ENCODE data around the gene NRP2.

DNA sequence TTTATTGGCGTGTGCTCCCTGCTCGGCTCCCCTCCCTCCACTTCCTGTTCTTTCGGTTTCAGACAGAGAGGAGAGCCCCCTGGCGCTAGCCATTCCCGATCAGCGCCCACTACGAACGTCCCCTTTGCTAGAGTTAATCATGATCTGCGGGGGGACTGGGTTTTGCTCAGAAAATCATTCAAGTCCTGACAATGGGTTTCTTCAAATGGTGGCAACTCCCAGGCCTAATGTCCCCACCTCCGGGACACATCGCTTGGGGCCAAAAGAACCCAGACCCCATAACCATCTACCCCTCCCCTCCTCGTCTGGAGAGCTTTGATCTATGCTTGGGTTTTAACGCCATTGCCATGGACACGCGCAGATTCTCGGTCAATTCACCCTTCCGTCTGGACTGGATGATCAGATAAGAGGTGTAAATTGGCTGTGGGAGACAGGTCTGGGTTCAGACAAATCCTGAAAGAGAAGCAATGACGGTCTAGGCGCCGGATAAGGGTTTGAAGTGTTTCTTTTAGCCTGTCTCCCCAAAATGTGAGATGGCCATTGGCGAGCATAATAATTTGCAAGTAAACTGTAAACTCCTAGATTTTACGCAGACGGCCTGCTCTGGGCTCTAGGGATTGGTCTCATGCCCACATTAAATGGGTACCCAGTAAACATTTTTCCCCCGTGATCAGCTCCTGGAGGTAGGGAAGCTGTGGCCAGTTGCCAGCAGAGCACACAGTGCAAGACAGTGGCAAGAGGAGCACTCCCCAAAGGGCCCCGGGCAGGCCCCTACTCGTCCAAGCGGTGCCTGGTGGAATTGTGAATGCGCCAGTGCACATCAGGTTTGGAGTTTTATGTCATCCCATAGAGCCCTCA, 4.7 kb downstream of the NRP2 start:
- TF ChIP-seq POLR2A (IDR thresholded peaks at IDR 0.05) (no peak), POLR2AphosphoS5 (IDR thresholded peaks at IDR 0.05) (no peak), EP300 (IDR thresholded peaks at IDR 0.05) (no peak)
- TF ChIP-seq, protein P1, sequence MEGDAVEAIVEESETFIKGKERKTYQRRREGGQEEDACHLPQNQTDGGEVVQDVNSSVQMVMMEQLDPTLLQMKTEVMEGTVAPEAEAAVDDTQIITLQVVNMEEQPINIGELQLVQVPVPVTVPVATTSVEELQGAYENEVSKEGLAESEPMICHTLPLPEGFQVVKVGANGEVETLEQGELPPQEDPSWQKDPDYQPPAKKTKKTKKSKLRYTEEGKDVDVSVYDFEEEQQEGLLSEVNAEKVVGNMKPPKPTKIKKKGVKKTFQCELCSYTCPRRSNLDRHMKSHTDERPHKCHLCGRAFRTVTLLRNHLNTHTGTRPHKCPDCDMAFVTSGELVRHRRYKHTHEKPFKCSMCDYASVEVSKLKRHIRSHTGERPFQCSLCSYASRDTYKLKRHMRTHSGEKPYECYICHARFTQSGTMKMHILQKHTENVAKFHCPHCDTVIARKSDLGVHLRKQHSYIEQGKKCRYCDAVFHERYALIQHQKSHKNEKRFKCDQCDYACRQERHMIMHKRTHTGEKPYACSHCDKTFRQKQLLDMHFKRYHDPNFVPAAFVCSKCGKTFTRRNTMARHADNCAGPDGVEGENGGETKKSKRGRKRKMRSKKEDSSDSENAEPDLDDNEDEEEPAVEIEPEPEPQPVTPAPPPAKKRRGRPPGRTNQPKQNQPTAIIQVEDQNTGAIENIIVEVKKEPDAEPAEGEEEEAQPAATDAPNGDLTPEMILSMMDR (IDR thresholded peaks at IDR 0.05) = no peak

Measured in upper lobe of left lung (tissue), 4 donors.